Measurements from ENCODE around the gene SPSB1.

The SPSB1 gene

DNA sequence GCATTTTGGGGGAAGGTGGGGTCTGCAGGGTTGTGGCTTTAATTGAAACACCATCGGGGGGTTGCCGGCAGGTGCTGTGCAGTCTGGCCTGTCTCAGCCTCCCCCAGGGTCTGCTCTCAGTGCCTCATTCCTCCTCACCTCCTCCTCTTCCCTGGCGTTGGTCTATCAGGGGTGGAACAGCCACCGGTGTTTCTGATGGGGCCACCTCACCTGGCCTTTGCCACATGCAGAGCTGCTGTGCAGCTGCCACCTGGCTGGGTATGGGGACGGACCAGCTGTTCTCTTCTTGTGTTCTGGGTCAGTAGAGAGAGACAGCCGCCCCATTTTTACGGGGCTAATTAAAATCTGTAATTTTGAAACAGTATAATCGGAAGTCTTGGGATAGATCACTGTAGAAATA lies 53.9 kb downstream of the SPSB1 start:
- no peak for DNase-seq

DNA sequence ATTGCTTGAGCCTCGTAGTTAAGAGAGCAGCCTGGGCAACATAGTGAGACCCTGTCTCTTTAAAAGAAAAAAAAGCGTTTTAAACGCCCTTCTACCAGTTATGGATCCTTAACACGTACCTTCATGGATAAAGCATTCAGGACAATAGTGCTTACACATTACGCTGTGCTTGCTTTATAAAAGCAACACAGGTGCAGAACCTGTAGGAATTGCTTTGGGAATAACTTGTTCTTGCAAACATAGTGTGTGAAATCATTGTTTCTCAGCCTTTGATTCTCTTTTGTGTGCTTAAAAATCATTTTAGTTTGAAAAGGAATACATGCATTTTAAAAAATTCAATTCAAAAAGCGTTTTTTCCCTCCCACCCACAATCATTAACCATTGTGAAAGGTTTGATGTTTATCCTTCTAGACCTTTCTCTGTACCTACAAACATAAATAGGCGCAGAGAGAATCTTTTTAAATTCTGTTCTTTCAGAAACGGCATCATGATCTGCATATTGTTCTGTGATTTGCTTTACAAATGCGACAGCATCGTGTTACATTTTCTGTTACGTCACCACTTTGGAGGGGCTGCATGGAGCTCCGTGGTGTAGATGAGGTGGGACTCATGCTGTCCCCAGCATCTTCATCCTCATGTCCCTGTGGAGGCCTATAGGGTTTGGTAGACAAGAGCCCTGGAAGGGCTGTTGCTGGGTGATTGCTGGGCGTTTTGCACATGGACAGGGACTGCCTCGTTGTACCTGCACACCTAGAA lies 54.6 kb downstream of the SPSB1 start:
- DNase-seq, result no peak

DNA sequence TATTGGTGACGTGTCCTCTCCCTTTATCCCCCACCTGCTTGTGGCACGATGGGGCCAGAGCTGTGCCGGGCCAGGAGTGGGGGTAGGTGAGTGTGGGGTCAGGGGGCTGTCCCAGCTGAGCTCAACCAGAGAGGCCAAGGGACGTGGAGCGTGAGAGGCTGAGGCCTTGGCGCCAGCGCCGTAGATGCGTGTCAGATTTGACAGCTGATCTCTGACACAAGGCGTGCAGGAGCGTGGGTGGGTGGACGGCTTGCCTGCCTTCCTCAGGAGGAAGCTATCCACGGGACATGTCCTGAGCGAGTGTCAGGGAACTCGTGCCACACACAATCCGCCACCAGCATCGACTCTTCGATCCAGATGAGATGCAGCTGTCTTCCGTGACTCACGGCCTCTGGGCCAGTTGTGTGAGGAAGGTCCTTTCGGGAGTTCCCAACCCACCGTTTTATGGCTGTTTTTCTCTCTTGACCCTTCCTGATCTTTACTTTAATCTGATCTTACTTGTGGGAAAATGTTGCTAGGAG lies 56.7 kb downstream of the SPSB1 start:
- no peak for DNase-seq

DNA sequence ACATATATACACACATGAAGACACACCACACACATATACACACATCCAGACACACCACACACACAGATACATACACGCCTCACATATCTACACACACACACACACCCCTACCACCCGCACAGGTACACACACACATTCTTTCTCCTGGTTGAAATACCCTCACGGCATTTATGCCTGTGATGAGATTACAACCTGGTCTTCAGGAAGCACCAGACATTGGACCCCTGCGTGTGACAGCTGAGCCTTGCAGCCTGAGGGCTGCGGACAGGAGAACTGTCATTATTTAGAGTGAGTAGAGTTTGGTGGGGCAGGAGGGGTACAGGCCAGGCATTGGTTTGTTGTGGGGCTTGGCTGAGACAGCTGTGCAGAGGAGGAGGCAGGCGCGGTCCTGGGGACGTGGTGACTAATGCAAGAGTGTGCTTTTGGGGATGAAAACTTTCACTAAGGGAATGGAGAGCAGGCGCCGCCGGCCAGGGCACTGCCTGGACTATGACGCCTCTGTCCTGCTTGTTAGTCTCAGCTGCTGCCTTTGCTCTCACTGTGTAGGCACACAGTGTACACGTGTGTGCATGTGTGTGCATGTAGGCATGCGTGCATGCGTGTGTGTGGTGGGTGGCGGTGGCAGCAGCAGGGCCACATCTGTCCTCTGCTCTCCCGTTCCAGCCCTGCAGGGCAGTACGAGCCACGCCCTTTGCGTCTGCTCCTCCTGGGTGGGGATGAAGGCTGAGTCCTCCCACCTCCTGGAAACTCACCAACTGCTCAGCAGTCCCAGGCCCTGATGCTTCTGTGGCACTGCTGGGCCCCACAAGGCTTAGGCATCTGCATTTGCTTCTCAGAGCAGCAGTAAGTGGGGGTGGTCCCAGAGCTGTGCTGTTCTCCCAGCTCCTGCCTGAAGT lies 57.6 kb downstream of the SPSB1 start:
- no peak for DNase-seq

DNA sequence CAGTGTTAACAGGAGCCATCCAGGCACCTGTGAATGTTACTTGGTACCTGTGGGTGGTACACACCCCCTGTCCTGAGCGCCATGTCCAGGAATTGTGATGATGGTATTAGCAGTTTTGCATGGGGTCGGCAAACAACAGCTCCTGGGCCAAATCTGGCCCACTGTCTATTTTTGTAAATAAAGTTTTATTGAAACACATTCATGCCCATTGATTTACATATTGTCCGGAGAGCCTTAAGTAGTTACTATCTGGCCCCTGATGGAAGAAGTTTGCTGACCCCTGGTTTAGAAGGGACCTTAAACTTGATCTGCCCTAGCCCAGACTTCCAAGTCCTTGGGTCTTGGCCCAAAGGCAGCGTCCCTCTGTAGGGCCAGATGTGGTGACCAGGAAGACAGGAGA lies 58.3 kb downstream of the SPSB1 start:
- DNase-seq, result no peak

DNA sequence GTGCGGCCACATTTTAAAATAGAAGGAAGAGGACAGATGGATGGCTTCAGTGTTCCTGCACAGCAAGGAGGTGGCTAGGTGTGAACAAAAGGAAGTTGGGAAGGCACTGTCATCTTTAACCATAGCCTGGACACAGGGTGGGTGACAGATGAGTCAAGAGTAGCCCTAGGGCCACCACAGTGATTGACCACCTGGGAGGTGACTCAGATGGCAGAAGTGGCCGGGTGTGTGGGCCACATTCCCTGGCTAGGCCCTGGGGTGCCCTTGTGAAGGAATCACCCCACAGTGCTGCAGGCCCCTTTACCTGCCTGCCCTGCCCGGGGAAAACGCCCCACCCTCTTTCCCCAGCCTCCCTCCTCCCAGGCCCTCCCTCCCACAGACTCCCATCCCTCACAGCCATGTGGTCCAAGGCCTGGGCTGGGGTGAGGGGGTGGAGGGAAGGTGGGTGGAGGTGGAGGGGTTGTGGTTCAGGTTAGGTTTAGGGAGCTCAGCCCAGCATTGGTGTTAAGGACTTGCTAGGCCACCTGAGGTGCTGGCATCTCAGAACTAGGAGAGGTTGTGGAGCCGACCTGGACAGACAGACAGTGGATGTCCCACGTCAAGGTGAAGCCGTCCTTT lies 59.1 kb downstream of the SPSB1 start:
- DNase-seq, result no peak

DNA sequence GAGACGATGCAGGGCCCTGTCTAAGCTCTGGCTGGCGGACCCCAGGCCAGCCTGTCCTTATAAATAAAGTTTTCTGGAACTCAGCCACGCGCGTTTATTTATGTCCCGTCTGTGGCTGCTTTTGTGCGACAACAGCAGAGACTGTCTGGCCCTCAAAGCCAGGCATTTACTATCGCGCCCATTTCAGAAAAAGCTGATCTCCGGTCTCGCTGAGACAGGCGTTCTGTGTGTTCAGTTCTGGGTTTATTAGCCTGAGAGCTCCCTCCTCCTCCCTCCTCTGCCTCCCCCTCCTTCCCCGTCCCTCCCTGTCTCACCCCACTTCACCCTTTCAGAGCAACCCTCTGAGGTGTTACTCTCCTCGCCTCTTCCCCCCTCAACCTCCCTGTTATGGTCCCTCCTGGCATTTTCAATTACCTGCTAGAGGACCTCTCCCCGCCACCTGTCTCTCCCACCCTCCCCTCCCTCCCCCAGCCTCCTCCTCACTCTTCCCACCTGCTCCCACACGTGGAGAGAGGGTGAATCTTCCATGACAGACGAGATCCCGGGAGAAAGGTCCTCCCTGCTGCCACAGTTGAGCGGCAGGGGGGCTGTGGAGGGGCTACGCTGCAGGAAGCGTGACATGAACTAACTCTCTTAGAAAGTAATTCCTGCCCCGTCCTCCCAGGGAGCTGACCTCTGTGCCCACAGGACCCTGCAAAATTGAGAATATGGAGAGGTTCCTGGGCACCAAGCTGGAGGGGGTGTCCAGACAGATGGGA lies 59.9 kb downstream of the SPSB1 start:
- peak; percentile 45 for DNase-seq

DNA sequence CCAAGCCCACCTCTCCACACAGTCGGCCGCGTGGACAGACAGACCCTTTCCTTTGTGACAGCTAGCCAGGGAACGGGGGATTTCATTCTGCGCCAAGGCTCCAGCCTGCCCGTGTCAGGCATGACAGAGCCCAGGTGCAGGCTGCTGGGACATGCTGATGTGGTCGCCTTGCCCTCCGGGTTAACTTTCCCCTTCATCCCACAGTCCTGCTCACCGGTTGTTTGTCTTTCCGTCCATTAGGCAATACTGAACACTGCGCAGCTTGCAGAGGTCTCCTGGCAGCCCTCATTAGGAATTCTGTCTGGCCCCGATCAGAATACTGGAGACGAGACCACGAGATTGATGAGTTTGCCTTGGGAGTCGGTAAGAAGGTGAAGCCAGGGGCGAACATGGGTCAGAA lies 62.8 kb downstream of the SPSB1 start:
- DNase-seq, result no peak

DNA sequence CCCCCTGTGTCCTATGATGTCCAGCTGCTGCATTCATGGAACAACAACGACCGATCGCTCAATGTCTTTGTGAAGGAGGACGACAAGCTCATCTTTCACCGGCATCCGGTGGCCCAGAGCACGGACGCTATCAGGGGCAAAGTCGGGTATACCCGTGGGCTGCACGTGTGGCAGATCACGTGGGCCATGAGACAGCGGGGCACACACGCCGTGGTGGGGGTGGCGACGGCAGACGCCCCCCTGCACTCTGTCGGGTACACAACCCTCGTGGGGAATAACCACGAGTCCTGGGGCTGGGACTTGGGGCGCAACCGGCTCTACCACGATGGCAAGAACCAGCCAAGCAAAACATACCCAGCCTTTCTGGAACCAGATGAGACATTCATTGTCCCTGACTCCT lies 63.3 kb downstream of the SPSB1 start:
- no peak for DNase-seq

DNA sequence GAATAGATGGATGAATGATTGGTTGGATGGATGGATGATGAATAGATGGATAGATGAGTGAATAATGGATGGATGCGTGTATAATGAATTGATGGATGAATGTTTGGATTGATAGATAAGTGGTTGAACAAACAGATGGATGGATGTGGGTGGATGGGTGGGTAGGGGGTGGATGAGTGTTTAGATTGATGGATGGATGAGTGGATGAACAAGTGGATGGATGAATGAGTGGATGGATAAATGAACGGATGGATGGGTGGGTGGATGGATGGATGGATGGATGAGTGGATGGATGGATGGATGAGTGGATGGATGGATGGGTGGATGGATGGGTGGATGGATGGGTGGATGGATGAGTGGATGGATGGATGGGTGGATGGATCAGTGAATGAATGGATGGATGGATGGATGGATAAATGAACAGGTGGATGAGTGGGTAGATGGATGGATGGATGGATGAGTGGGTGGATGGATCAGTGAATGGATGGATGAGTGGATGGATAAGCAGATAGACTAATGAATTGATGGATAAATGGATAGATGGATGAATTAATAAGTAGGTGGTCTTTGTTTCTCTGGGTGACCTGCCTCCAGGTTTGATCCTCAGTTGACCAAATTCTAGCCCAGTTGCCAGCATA lies 64.3 kb downstream of the SPSB1 start:
- no peak for DNase-seq

DNA sequence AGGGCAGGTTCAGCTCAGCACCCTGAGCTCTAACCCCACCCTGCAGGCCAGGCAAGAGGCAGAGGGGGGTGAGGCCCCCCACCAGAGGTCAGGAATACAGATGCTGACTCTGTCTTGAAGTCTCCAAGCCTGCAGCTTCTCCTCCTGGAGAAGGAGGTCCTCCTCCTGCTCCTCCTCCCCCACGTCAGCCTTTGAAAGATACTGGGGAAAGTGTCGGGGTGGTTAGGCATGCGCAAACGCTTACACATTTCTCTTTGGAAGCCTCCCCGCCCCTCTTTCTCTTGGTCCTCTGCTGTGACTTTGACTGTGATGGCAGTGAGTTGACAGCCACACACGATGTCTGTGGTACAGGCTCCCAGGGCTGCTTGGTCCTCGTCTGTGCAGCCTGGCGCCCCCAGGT lies 65.3 kb downstream of the SPSB1 start:
- no peak for DNase-seq

DNA sequence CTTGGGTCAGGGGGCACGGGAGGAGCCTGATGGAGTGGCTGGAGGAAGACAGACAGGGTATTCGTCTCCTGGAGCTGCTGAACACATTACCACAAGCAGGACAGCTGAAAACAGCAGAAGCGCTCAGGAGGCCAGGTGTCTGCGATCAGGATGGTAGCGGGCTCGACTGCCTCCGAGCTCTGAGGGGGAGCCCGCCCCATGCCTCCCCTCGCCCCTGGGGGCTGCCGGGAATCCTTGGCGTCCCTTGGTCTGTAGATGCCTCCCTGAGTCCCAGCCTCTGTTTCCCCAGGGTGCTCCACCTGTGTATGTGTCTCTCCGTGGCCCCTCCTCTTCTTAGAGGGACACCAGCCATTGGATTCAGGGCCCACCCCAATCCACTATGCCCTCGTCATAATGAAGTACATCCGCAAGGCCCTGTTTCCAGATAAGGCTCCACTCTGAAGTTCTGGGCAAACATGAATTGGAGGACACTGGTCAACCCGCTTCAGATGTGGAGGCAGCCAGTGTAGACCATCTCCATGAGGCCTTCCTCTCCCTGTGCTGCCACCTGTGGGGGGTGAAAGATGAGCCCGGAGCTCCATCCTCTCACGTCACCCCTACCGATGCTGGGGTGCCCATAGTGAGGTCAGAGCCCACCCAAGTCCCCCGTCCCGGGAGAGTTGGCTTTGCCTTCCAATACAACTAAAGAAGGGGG lies 67.8 kb downstream of the SPSB1 start:
- no peak for DNase-seq

DNA sequence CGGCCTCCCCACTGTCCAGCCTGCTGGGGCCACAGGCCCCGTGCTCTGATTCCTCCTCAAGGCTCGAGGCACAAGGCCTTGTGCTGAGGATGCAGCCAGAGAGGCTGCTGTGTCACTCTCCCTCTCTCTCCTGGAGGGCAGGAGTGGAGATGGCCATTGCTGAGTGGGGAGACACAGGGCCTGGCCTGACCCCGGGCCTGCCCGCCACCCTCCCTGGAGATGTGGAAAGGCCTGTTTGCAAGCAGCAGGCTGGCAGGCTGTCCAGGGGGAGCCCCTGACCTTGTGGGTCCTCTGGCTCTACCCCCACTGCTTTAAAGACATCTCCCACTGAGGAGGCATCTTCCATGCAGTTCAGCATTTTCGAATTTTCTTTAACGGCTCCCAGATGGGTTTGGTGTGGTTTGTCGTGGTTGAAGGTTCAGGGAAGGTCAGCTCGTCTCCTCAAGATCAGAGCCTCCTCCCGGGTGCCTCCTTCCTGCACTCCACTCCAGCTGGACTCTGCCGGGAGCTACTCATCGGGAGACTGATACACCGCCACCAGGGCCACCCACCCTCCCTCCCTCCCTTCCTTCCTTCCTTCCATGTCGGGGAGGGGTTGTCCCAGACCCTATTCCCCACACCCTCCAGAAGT lies 69.1 kb downstream of the SPSB1 start:
- peak; percentile 39 for DNase-seq

DNA sequence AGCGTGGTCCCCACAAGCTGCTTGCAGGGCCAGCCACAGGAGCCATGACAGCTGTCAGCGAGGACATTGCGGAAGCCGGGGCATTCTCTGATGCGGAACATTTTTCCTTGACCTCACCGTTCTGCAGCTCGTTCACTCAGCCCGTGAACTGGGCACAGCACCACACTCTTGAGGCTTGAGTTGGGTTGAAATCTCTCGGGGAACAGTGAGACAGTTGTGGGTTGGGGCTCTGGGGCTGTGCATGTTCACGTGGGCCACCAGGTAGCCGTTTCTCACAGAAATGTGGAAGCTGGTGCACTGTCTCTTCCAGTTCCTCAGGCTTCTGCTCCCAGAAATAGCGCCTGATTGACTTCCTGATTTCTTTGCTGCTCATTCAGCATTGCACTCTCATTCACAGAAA lies 69.8 kb downstream of the SPSB1 start:
- no peak for DNase-seq

DNA sequence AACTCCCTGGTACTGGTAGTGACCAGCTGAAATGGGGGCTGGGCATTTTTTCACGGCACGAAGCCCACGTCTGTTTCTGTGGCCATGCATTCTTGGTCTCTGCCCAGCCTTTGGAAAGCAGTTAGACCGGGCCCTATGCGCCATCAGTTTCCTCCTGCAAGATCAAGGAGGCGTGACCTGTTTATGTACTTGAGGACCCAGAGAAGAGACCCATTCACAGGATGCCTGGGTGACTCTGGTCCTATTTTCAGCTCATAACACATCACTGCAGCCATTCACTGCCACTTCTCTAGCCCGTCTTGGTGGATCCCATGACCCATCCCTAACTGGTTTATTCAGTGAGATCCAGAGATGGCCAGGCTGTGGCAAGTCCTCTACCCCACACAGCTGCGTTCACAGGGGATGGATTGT lies 70.4 kb downstream of the SPSB1 start:
- DNase-seq, result no peak

DNA sequence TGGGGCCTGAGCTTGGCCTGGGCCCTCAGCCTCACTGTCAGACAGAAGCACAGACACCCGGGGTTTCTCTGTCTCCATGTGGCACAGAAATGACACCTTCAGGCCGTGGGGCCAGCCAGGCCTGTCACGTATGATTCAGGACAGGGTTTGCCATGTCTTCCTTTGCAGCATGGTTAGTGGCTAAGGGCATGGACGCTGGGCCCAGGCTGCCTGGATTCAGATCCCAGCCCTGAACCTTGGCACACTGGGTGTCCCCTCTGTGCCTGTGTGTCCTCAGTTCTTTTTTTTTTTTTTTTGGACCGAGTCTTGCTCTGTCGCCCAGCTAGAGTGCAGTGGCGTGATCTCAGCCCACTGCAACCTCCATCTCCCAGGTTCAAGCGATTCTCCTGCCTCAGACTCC lies 73.6 kb downstream of the SPSB1 start:
- no peak for DNase-seq

DNA sequence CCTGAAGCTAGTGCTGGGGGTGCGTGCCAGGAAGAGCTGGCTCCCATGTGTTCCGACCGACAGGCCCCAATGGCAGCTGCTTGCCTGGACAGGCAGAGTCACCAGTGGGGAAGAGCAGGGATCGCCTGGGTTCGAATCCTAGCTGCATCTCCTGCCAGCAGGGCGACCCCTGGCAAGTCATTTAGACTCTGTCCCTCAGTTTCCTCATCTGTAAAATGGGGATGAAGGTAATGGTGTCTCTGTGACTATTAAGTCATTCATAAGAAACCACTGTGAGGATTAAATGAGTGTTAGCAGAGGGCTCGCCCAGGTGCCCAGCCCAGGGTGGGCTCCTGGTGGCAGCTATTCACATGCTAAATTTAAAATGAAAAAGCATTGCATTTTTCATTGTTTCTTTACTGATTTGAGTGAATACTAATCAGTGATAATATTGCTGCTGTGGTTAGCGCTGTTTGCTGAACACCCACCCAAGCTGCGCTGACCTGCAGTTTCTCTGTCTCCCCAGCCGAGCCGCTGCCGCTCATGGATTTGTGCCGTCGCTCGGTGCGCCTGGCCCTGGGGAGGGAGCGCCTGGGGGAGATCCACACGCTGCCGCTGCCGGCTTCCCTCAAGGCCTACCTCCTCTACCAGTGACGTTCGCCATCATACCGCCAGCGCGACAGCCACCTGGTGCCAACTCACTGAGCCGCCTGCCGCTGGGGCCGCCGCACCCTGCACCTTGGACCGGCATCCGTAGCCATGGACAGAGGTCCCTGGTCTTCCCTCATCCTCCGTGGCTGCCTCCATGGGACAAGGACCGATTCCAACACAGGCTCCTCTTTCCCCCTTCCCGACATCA lies 74.5 kb downstream of the SPSB1 start:
- DNase-seq, result no peak

DNA sequence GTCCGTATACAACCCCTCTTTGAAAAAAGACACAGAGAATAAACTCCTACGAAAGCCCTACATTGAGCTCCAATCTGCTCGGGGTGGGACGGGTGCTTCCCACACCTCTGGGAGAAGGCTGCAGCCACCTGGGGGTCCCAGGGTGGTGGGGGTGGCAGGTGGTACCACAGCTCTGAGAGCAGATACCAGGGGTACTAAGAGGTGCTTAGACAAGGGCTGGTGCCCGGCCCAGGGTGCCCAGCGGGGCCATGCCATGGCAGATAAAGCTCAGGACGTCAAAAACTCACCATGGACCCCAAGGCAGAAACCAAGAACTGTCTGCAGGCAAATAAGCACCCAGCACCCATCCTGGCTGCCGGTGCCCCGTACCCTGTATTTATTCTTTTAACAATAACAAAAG lies 75.1 kb downstream of the SPSB1 start:
- no peak for DNase-seq

DNA sequence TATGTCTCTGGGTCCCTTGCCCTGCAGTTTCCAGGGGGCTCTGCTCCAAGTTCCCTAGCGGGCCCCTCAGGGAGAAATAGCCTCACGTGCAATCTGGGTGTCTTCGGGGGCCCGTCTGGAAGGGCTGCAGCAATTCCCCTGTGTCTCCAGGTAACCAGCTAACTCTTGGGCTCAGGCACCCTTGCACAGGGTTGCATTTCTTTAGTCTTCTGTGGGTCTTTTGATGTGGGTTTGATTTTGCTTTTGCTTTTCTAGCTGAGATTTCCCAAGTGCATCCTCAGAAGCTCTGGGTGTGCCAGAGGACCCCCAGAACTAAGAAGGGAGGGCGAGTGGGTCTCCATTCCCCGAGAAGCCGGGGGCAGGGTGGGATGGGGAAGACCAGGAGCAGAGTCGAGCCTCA lies 75.7 kb downstream of the SPSB1 start:
- no peak for DNase-seq

Measured in retina (tissue), 1 donor.